ACC112 (cell line): Measurements from ENCODE around the gene WDR91.

ENCODE experiments used
- H2AFZ ChIP-seq: fragments of 200-600 bp; sonication (generic); one replicate; pipeline ENCODE4 v1.6.0; 2017; ENCODE audit warnings: antibody characterized with exemption, low read length; ENCODE audit not compliant: unreplicated experiment
- H3K27ac ChIP-seq: fragments of 200-600 bp; sonication (generic); 2 replicates; pipeline ENCODE4 v1.5.1; 2014; ENCODE audit warnings: low read depth, mild to moderate bottlenecking, antibody characterized with exemption, low read length, moderate library complexity
- H3K27me3 ChIP-seq: fragments of 200-600 bp; sonication (generic); 2 replicates; pipeline ENCODE4 v1.6.1; 2014; ENCODE audit warnings: mild to moderate bottlenecking, antibody characterized with exemption, low read length, moderate library complexity, mixed read lengths; ENCODE audit not compliant: insufficient read depth
- H3K36me3 ChIP-seq: fragments of 200-600 bp; sonication (generic); 2 replicates; pipeline ENCODE4 v1.6.1; 2016; ENCODE audit warnings: mild to moderate bottlenecking, antibody characterized with exemption, low read length, moderate library complexity, mixed read lengths; ENCODE audit not compliant: insufficient read depth
- H3K4me1 ChIP-seq: fragments of 200-600 bp; sonication (generic); one replicate; pipeline ENCODE4 v1.6.1; 2016; ENCODE audit warnings: low read length, mixed read lengths; ENCODE audit not compliant: insufficient read depth, unreplicated experiment, control insufficient read depth
- H3K4me3 ChIP-seq: fragments of 200-600 bp; sonication (generic); 2 replicates; pipeline ENCODE4 v1.5.1; 2014; ENCODE audit warnings: mild to moderate bottlenecking, low read depth, low read length
- H3K79me2 ChIP-seq: fragments of 200-600 bp; sonication (generic); one replicate; pipeline ENCODE4 v1.6.0; 2016; ENCODE audit warnings: low read length; ENCODE audit not compliant: control insufficient read depth, unreplicated experiment, insufficient read depth

The WDR91 gene

GRCh38 chr7:135188298-135188984 is 22.9 kb downstream of the WDR91 start:
- Histone ChIP-seq H3K36me3 (peaks cover 4% of the 10 kb centered on the region; the same call in 1 of the 2 replicates), H3K79me2 (no peaks in the 10 kb centered on the region), H3K27ac (no peak overlapping the region), H2AFZ (no peak overlapping the region), H3K4me1 (no peaks in the 10 kb centered on the region), H3K4me3 (no peak overlapping the region), H3K27me3 (no peaks in the 10 kb centered on the region)

DNA sequence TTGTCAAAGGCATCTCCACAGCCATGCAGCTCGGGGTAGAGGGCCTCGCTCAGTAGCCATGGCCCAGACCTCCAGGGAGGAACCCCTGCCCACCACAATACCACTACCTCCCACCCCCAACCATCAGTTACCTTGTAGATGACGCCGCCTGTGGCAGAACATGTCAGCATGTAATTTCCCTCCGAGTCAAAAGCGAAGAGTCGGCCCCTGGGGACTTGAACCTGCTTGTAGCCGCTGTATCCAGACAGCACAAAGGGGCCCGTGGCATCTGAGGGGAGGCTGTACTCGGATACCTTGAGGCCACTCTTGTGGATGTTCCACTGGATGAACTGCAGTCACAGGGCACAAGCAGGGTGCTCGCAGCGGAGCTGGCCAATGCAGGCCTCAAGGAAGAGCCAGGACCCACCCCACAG is 24.5 kb downstream of the WDR91 start:
- Histone ChIP-seq H3K4me3 (no peak overlapping the region), H3K27ac (no peak overlapping the region), H3K36me3 (peaks cover 20% of the 10 kb centered on the region; the same call in 1 of the 2 replicates), H3K27me3 (no peaks in the 10 kb centered on the region), H3K4me1 (no peaks in the 10 kb centered on the region), H3K79me2 (no peaks in the 10 kb centered on the region), H2AFZ (no peak overlapping the region)

DNA sequence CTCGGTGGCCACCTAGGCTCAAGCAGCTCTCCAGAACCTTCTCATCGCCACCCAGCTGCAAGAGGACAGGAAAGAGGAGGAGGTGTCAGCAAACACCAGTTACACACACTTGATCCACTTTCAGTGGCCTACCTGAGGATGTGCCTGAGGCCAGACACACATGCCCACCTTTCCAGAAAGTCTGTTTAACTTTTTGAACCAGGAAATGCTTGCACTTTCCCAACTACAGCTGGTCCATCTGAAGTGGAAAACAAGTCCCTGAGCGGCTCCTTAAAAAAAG is 25.1 kb downstream of the WDR91 start:
- Histone ChIP-seq H2AFZ (no peak overlapping the region), H3K36me3 (peaks cover 24% of the 10 kb centered on the region; the same call in 1 of the 2 replicates), H3K27ac (no peak overlapping the region), H3K4me1 (no peaks in the 10 kb centered on the region), H3K79me2 (no peaks in the 10 kb centered on the region), H3K4me3 (no peak overlapping the region), H3K27me3 (no peaks in the 10 kb centered on the region)

DNA sequence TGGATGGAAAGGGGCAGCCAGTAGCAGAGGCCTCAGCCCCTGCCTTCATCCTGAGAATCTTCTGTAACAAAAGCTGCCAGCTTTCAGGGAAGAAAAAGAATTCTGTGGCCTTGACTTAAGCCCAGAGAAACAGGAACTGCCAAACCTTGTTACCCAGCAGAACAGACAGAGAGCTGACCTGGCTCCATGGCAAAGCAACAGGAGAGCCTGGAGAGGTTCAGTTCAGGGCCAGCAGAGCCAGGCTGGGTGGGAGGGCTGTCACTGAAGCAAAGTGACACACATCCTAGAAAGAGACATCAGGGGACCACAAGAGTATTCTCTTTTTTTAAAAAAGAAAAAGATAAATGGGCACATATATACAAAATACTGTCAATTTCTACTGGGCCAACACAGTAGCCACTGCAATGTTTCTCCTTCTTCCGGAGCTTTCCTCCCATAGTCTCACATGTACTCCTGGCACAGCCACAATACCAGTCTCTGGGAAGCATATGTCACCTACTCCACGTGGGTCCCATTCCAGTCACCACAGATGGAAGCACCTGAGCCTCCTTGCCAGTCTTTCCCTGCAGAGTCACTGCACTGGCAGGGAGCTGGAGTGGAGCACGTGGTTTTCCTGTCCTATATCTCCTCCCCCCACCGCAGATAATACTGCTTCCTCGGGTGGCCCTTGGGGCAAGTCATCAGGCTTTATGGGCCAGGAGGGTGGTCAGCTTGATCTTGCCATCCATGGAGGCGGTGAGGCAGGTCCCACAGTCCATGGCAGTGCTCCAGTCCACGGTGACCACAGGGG is 25.7 kb downstream of the WDR91 start:
- H3K27me3 ChIP-seq, result no peaks in the 10 kb centered on the region
- no peak overlapping the region for H3K4me3 ChIP-seq
- no peak overlapping the region for H2AFZ ChIP-seq
- H3K27ac ChIP-seq, result no peak overlapping the region
- H3K4me1 ChIP-seq, result no peaks in the 10 kb centered on the region
- H3K79me2 ChIP-seq, result no peaks in the 10 kb centered on the region
- H3K36me3 ChIP-seq, result peaks cover 27% of the 10 kb centered on the region; the same call in 1 of the 2 replicates

DNA sequence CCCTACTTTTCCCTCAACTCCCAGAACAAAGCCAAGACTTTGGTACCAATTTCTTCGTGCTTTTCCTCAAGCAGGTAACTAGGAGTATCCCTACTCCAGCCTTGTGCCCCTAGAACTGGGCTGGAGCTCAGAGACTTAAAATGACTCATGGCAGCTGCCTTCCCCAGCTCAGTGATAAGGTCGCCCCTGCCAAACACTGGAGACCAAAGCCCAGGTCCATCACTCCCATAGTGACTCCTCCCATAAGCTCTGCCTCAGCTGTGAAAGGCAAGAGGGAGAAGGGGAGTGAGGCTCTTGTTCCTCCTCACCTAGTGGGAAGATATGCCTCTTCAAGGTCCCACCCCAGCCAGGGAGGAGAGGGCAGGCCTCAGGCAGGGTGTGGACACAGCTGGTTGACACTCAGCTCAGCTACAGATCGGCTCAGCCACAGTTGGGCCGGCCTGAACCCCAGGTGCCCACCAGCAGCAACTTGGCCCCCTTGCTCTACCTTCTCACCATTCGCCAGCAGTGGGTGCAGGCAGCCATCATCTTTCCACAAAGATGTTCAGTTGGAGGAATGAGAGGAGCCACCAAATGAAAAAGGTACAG is 27.0 kb downstream of the WDR91 start:
- Histone ChIP-seq H3K4me3 (no peak overlapping the region), H3K79me2 (no peaks in the 10 kb centered on the region), H2AFZ (no peak overlapping the region), H3K36me3 (peaks cover 33% of the 10 kb centered on the region; the same call in 1 of the 2 replicates), H3K27ac (no peak overlapping the region), H3K27me3 (no peaks in the 10 kb centered on the region), H3K4me1 (no peaks in the 10 kb centered on the region)

DNA sequence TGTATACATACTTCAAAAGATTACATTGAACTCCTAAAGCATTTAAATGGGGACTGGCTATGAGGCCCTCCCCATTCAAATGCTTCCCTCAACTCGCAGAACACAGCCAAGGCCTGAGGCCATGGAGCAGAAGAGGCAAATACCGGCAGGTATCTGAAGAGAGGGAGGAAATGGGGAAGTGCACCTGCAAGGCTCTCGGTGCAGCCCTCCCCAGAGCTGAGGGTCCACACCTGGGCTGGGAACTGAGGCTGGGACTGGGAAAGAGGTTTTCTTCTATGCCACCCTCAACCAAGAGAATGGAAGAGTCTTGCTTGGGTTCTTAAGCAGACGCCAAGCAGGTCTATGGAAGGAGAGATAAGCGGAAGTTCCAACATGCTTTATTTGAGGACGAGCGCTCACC is 27.8 kb downstream of the WDR91 start:
- H3K27ac ChIP-seq, result no peak overlapping the region
- no peak overlapping the region for H2AFZ ChIP-seq

DNA sequence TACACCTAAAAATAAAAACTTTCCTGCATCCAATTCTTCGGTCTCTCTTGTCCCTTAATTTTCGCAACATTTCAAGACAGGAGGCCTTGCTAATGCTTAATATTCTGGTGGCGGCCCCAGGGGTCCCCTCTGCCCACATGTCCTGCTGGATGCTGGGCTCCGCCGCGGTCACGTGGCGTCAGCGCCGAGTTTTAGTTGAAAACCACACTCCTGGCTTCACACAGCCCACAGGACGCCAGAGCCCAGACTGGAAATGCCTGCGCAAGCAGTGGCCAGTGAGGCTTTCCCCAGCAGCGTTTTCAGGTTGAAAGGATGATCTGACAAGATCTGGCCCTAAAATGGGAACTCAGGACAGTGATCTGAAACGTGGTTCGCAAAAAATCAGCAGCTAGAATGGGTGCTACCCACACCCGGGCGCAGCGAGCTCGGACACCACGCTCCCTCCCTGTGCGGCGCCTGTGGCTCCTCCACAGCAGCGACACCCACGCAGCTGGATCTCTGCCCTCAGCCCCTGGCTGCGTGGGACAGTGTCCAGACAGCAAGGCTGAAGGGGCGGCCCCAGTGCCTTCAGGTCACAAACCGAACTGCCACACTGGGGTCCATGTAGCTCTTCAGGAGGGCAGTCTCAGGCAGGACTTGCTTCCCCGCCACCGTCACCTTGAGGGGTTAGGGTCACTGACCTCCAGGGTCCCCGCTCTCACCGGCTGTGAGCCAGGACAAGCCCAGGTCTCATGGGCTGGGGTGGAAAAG is 29.2 kb downstream of the WDR91 start:
- H3K27me3 ChIP-seq, result no peaks in the 10 kb centered on the region
- H3K4me3 ChIP-seq, result no peak overlapping the region
- H3K27ac ChIP-seq, result no peak overlapping the region
- H3K4me1 ChIP-seq, result no peaks in the 10 kb centered on the region
- H3K36me3 ChIP-seq, result peaks cover 33% of the 10 kb centered on the region; the same call in 1 of the 2 replicates
- no peak overlapping the region for H2AFZ ChIP-seq
- H3K79me2 ChIP-seq, result no peaks in the 10 kb centered on the region

More for the DNA sequence above, 27.8 kb downstream of the WDR91 start:
- Histone ChIP-seq H3K36me3 (peaks cover 33% of the 10 kb centered on the region; the same call in 1 of the 2 replicates), H3K4me3 (no peak overlapping the region), H3K4me1 (no peaks in the 10 kb centered on the region), H3K27me3 (no peaks in the 10 kb centered on the region), H3K79me2 (no peaks in the 10 kb centered on the region)

DNA sequence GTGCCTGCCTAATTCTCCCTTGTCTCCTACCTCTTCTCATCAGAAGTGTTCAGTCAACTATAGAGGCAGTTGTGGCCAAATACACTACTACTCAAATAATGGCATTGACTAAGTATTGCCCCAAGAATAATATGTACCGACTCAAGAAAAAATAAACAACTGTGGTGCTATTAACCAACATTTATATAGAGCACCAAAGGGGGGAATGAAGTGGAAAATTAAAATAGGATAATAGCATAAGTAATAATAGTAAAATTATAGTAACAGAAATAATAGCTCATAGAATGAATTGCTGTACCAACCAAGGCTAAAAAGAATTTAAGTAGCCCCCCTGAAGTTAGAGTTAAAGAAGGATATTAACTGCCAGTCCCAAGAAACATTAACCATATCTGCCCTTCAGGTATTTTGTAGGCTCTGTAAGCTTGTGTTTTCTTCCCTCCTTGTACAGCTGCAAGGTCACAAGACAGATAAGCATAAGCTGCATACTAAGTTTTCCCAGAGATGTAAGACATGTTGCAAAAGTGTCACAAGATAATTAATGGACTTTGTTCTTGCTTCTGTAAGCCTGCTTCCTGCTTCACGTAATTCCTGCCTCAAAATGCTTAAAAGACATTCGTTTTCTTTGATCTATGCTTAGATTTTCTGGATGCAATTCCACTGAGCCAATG is 29.9 kb downstream of the WDR91 start:
- H3K27ac ChIP-seq, result no peak overlapping the region
- H3K27me3 ChIP-seq, result no peaks in the 10 kb centered on the region
- peaks cover 33% of the 10 kb centered on the region; the same call in 1 of the 2 replicates for H3K36me3 ChIP-seq
- no peak overlapping the region for H3K4me3 ChIP-seq
- H3K79me2 ChIP-seq, result no peaks in the 10 kb centered on the region
- H2AFZ ChIP-seq, result no peak overlapping the region
- H3K4me1 ChIP-seq, result no peaks in the 10 kb centered on the region

DNA sequence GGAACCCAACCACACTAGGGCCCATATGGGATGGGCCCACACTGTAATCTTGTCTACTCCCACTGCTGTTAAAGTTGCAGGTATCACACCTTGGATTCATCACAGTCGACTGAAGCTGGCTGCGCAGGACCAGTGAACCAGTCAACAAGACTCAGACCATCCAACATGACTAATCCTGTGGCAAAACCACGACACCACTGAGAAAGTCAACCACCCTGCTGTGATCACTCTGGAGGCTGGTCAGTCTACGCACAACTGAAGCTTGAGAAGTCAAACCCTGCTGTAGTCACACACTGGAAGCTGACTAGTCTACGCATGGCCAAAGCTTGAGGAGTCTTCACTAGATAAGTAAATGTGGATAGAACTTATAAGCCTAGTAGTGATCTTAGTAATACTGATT is 31.2 kb downstream of the WDR91 start:
- Histone ChIP-seq H3K36me3 (peaks cover 31% of the 10 kb centered on the region; the same call in 1 of the 2 replicates), H2AFZ (no peak overlapping the region), H3K4me3 (no peak overlapping the region), H3K79me2 (no peaks in the 10 kb centered on the region), H3K27me3 (no peaks in the 10 kb centered on the region), H3K27ac (no peak overlapping the region), H3K4me1 (no peaks in the 10 kb centered on the region)

DNA sequence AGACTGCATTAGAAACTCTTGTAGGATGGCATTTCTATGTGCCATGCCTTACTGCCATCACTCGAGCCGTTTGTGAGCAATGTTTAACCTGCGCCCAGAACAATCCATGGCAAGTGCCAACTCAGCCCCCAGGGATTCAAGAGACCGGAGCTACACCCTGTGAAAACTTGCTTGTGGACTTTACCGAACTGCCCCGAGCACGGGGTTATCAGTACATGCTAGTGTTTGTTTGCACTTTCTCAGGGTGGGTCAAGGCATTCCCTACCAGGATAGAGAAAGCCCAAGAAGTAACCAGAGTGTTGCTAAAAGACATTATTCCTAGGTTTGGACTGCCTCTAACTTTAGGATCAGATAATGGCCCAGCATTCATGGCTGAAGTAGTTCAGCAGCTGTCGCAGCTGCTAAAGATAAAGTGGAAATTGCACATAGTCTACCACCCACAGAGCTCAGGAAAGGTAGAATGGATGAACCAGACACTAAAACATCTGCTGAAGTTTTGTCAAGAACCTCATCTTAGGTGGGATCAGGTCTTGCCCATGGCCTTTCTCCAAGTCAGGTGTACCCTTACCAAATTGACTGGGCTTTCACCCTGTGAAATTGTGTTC is 31.9 kb downstream of the WDR91 start:
- Histone ChIP-seq H2AFZ (no peak overlapping the region), H3K27me3 (no peaks in the 10 kb centered on the region), H3K4me3 (no peak overlapping the region), H3K4me1 (no peaks in the 10 kb centered on the region), H3K27ac (no peak overlapping the region), H3K79me2 (no peaks in the 10 kb centered on the region), H3K36me3 (peaks cover 30% of the 10 kb centered on the region; the same call in 1 of the 2 replicates)
